ENCODE measurements around the gene VN1R4. TPM values are rescaled to one million over a fixed set of nuclear protein-coding genes. Genes with fewer than 3 reads are reported as not detected.
"Not testable (repeated sequence)": the region's sequence is repeated elsewhere in the genome, so short reads cannot be mapped to it uniquely, and the experiment has no call there.

Gene VN1R4
- total and polyA plus RNA-seq, 2 of the 4 experiments (the other 2 are of a cell fraction) = not detected

DNA sequence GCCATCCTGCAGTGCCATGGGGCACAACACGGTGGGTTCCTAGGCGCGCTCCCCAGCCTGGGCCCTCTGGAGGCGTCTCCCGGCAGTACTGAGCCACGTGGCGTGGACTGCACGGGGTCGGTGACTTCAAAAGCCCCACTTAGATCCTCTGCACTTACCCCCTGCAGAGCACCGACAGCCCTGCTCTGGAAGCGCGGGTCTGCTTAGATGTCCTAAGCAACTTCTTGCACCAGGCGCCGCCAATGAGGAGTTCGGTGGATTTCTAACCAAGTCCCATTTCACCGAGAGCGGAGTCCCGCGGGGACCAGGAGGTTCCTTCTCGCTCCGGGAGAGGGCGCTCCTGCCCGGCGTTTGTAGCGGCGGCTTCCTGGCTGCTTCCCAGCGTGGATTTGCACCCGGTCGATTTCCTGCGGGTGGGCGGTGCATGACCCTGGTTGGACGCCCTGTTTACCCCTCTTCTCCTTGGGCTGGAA, 40.9 kb upstream of the VN1R4 start:
- Histone ChIP-seq H4K5ac (ENCODE audit: low read depth, low read length) (no peak overlapping the region), H2BK5ac (ENCODE audit: low read depth, low read length, poor library complexity, severe bottlenecking) (no peak overlapping the region), H3K56ac (ENCODE audit: extremely low read depth, insufficient read depth, low read length) (no peak overlapping the region), H3K14ac (replicated peaks; ENCODE audit: low read depth, low read length) (no peak overlapping the region), H3K9me3 (ENCODE audit: control insufficient read depth, insufficient read depth, low read length) (peaks cover 19% of the 10 kb centered on the region), H4K8ac (ENCODE audit: low read depth in 2 of 2, low read length in 2 of 2) (no peak overlapping the region), H4K20me1 (ENCODE audit: insufficient read depth, low read length) (no peaks in the 10 kb centered on the region), H2AK5ac (ENCODE audit: low read depth, low read length) (no peak overlapping the region), H3K36me3 (ENCODE audit: control insufficient read depth, insufficient read depth, low read length) (no peaks in the 10 kb centered on the region), H3K4me3 (ENCODE audit: insufficient read depth, low read depth, low read length) (peak overlapping the region; percentile 38; the same call in 1 of the 2 replicates), H3K27ac (ENCODE audit: insufficient read depth, low read length) (no peak overlapping the region), H3K4me2 (ENCODE audit: low read depth, low read length) (peak overlapping the region; percentile 78), H2BK120ac (ENCODE audit: low read depth, low read length) (no peak overlapping the region), H3K79me1 (ENCODE audit: low read depth in 1 of 2, low read length in 2 of 2) (no peaks in the 10 kb centered on the region), H2BK20ac (ENCODE audit: low read depth, low read length) (no peak overlapping the region), H3K4ac (ENCODE audit: low read depth, low read length) (no peak overlapping the region), H2BK15ac (ENCODE audit: low read depth, low read length) (no peak overlapping the region), H3K9me1 (ENCODE audit: insufficient read depth, low read length) (no peaks in the 10 kb centered on the region), H2AFZ (replicated peaks; ENCODE audit: low read length, poor library complexity) (peak overlapping the region; percentile 63), H2AK9ac (replicated peaks; ENCODE audit: low read depth, low read length, poor library complexity) (no peak overlapping the region), H4K91ac (ENCODE audit: insufficient read depth, low read depth, low read length) (no peak overlapping the region), H3K18ac (ENCODE audit: low read depth, low read length) (no peak overlapping the region), H3K4me1 (ENCODE audit: control insufficient read depth, insufficient read depth, low read length) (no peaks in the 10 kb centered on the region), H3K9ac (ENCODE audit: low read depth, low read length) (no peak overlapping the region), H3K27me3 (ENCODE audit: control insufficient read depth, insufficient read depth, low read length) (no peaks in the 10 kb centered on the region), H3K23ac (ENCODE audit: low read depth, low read length) (no peak overlapping the region)
- dilution Hi-C loops (cut with HindIII; ENCODE audit: low sequenced_read_pairs, unreplicated experiment) (no loop called here), in situ Hi-C loops (cut with MboI; ENCODE audit: low sequenced_read_pairs) (no loop called here), intact Hi-C loops (cut with micrococcal nuclease) (no loop called here)
- ChIA-PET POLR2A (ENCODE audit: unreplicated experiment) (no interaction called here), CTCF (no interaction called here)
- no TSS peak for BruUV-seq (replicated peaks)
- ATAC-seq (ENCODE audit: low read depth) (peak; percentile 60), DNase-seq (no peak)
- 8% methylated on average over 13 of the region's 32 CpGs; no CpG with 5 or more reads in 1 of the 2 experiments for WGBS, 2 experiments (ENCODE audit: extremely low coverage in 2 of 2, insufficient read length in 1 of 2)
- TF ChIP-seq CEBPB (IDR thresholded peaks at IDR 0.05; ENCODE audit: low read depth, low read length) (no peak), NFE2L2 (IDR thresholded peaks at IDR 0.05; ENCODE audit: low read depth, low read length) (no peak), RFX5 (IDR thresholded peaks at IDR 0.05; ENCODE audit: low read depth, low read length) (no peak), MXI1 (IDR thresholded peaks at IDR 0.05; ENCODE audit: borderline replicate concordance, low read depth, low read length) (no peak), RCOR1 (IDR thresholded peaks at IDR 0.05; ENCODE audit: insufficient replicate concordance, low read length) (no peak), RAD21 (IDR thresholded peaks at IDR 0.05; ENCODE audit: low read length) (peak; percentile 33; the same call in 1 of the 2 replicates), SMC3 (IDR thresholded peaks at IDR 0.05; ENCODE audit: low read depth, low read length) (peak; percentile 22; the same call in 1 of the 2 replicates), MAFK (IDR thresholded peaks at IDR 0.05; ENCODE audit: low read depth, low read length) (no peak)

DNA sequence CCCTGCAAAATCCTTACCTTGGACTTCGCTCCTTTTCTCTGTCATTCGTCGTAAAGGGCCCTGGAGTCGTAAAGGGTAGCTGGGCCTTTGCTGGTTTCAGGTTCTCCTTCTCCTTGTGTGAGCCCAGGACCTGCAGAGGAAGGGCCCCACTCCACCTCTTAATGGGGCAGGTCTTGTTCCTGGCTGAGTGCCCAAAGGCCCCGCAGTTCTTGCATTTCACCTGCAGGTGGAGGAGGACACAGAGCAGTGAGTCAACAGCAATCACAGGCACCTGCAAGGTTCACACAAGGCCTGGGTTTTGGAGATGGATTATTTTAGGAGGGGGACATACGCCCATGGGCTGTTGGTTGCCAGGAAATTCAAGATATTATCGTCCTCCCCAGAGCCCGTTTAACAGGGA, 33.8 kb upstream of the VN1R4 start:
- H4K91ac ChIP-seq (ENCODE audit: insufficient read depth, low read depth, low read length); H3K18ac ChIP-seq (ENCODE audit: low read depth, low read length); H3K4me1 ChIP-seq (ENCODE audit: control insufficient read depth, insufficient read depth, low read length); H2AK9ac ChIP-seq (replicated peaks; ENCODE audit: low read depth, low read length, poor library complexity); BruUV-seq (replicated peaks); H3K9ac ChIP-seq (ENCODE audit: low read depth, low read length); H2BK20ac ChIP-seq (ENCODE audit: low read depth, low read length); H2AK5ac ChIP-seq (ENCODE audit: low read depth, low read length); H4K20me1 ChIP-seq (ENCODE audit: insufficient read depth, low read length); H4K8ac ChIP-seq (ENCODE audit: low read depth in 2 of 2, low read length in 2 of 2); H2BK15ac ChIP-seq (ENCODE audit: low read depth, low read length); dilution Hi-C loops (cut with HindIII; ENCODE audit: low sequenced_read_pairs, unreplicated experiment); H3K4ac ChIP-seq (ENCODE audit: low read depth, low read length); H2BK120ac ChIP-seq (ENCODE audit: low read depth, low read length); DNase-seq; ATAC-seq (ENCODE audit: low read depth); H2AFZ ChIP-seq (replicated peaks; ENCODE audit: low read length, poor library complexity); intact Hi-C loops (cut with micrococcal nuclease); H3K4me2 ChIP-seq (ENCODE audit: low read depth, low read length); H3K9me3 ChIP-seq (ENCODE audit: control insufficient read depth, insufficient read depth, low read length); POLR2A ChIA-PET (ENCODE audit: unreplicated experiment); CTCF ChIA-PET; H3K9me1 ChIP-seq (ENCODE audit: insufficient read depth, low read length); H2BK5ac ChIP-seq (ENCODE audit: low read depth, low read length, poor library complexity, severe bottlenecking); H4K5ac ChIP-seq (ENCODE audit: low read depth, low read length); H3K23ac ChIP-seq (ENCODE audit: low read depth, low read length); H3K14ac ChIP-seq (replicated peaks; ENCODE audit: low read depth, low read length); H3K79me1 ChIP-seq (ENCODE audit: low read depth in 1 of 2, low read length in 2 of 2); H3K56ac ChIP-seq (ENCODE audit: extremely low read depth, insufficient read depth, low read length); H3K36me3 ChIP-seq (ENCODE audit: control insufficient read depth, insufficient read depth, low read length); H3K27ac ChIP-seq (ENCODE audit: insufficient read depth, low read length); in situ Hi-C loops (cut with MboI; ENCODE audit: low sequenced_read_pairs); H3K4me3 ChIP-seq (ENCODE audit: insufficient read depth, low read depth, low read length); H3K27me3 ChIP-seq (ENCODE audit: control insufficient read depth, insufficient read depth, low read length): not testable (repeated sequence)
- no CpG with 5 or more reads among the region's 8 CpGs for WGBS, 2 experiments (ENCODE audit: extremely low coverage in 2 of 2, insufficient read length in 1 of 2)
